Mesendoderm (in vitro differentiated cells): ENCODE results near the gene RXRG.
A peak's percentile ranks its signal among the peaks of the same experiment; 100 is the strongest.

Experiments used
- DNase-seq: peaks from one replicate; pipeline ENCODE4 v3.0.0; 2013
- H2AK5ac ChIP-seq: 2 replicates; pipeline ENCODE4 v1.6.1; 2013; ENCODE audit warnings: low read length, inconsistent platforms
- H2BK120ac ChIP-seq: 2 replicates; pipeline ENCODE4 v1.6.1; 2013; ENCODE audit warnings: low read depth, mild to moderate bottlenecking, low read length, moderate library complexity, mixed read lengths
- H2BK15ac ChIP-seq: replicated peaks from 2 replicates; pipeline ENCODE4 v1.6.1; 2013; ENCODE audit warnings: low read depth, mild to moderate bottlenecking, moderate library complexity
- H2BK5ac ChIP-seq: 2 replicates; pipeline ENCODE4 v1.6.1; 2013; ENCODE audit warnings: low read length, inconsistent platforms
- H3K18ac ChIP-seq: 2 replicates; pipeline ENCODE4 v1.6.1; 2013; ENCODE audit warnings: mild to moderate bottlenecking, low read length, mixed read lengths
- H3K23ac ChIP-seq: one replicate; pipeline ENCODE4 v1.6.1; 2013; ENCODE audit warnings: low read length
- H3K27ac ChIP-seq: 2 replicates; pipeline ENCODE4 v1.5.1; 2013; ENCODE audit warnings: low read depth, mild to moderate bottlenecking, inconsistent platforms, low read length, moderate library complexity
- H3K27me3 ChIP-seq: 2 replicates; pipeline ENCODE4 v1.6.1; 2013; ENCODE audit warnings: low read length, control low read depth, mild to moderate bottlenecking, inconsistent platforms; ENCODE audit not compliant: insufficient read depth, poor library complexity
- H3K36me3 ChIP-seq: 2 replicates; pipeline ENCODE4 v1.6.1; 2013; ENCODE audit warnings: low read length, inconsistent platforms; ENCODE audit not compliant: control insufficient read depth, insufficient read depth
- H3K4ac ChIP-seq: one replicate; pipeline ENCODE4 v1.6.1; 2013; ENCODE audit warnings: low read depth, mild to moderate bottlenecking, low read length, moderate library complexity
- H3K4me1 ChIP-seq: 2 replicates; pipeline ENCODE4 v1.6.1; 2013; ENCODE audit warnings: low read depth, low read length, inconsistent platforms; ENCODE audit not compliant: control insufficient read depth
- H3K4me2 ChIP-seq: 2 replicates; pipeline ENCODE4 v1.6.1; 2013; ENCODE audit warnings: low read length
- H3K4me3 ChIP-seq: 2 replicates; pipeline ENCODE4 v1.5.1; 2013; ENCODE audit warnings: mild to moderate bottlenecking, low read length
- H3K56ac ChIP-seq: one replicate; pipeline ENCODE4 v1.6.1; 2013; ENCODE audit warnings: low read length
- H3K79me1 ChIP-seq: 2 replicates; pipeline ENCODE4 v1.6.1; 2013; ENCODE audit warnings: low read length, inconsistent platforms
- H3K79me2 ChIP-seq: 2 replicates; pipeline ENCODE4 v1.6.1; 2013; ENCODE audit warnings: mild to moderate bottlenecking, low read length; ENCODE audit not compliant: control insufficient read depth, insufficient read depth
- H3K9ac ChIP-seq: 2 replicates; pipeline ENCODE4 v1.6.1; 2013; ENCODE audit warnings: low read length, inconsistent platforms
- H4K5ac ChIP-seq: one replicate; pipeline ENCODE4 v1.6.1; 2013; ENCODE audit warnings: low read length
- H4K8ac ChIP-seq: one replicate; pipeline ENCODE4 v1.6.1; 2013; ENCODE audit warnings: low read depth, mild to moderate bottlenecking, control low read depth, low read length, moderate library complexity
- WGBS: extraction: QIAGEN DNeasy Blood & Tissue Kit; methylation state at CpG from one replicate; pipeline ENCODE4 v1.1.7; 2013; ENCODE audit warnings: low lambda C conversion rate, missing lambda C conversion rate; ENCODE audit not compliant: insufficient coverage; ENCODE audit errors: extremely low coverage; 5-methylcytosine and 5-hydroxymethylcytosine counted together

RXRG gene

GRCh38 chr1:165439330-165439729, 5.6 kb downstream of the RXRG start:
- no peak overlapping the region for H2AK5ac ChIP-seq
- no peaks in the 10 kb centered on the region for H3K79me1 ChIP-seq
- no peak overlapping the region for H4K8ac ChIP-seq
- H4K5ac ChIP-seq, result no peak overlapping the region
- H2BK15ac ChIP-seq, result no peak overlapping the region
- H3K27me3 ChIP-seq, result no peaks in the 10 kb centered on the region
- WGBS, result no CpG with 5 or more reads among the region's 6 CpGs
- H3K9ac ChIP-seq, result no peak overlapping the region
- peak; percentile 33 for DNase-seq
- H3K56ac ChIP-seq, result peak overlapping the region; percentile 26
- H3K4me2 ChIP-seq, result no peak overlapping the region
- H3K23ac ChIP-seq, result no peak overlapping the region
- H3K4me3 ChIP-seq, result no peak overlapping the region
- H3K27ac ChIP-seq, result no peak overlapping the region
- no peaks in the 10 kb centered on the region for H3K79me2 ChIP-seq
- no peak overlapping the region for H3K18ac ChIP-seq
- no peak overlapping the region for H2BK120ac ChIP-seq
- H3K4ac ChIP-seq, result no peak overlapping the region
- H3K4me1 ChIP-seq, result peaks cover 8% of the 10 kb centered on the region
- H2BK5ac ChIP-seq, result no peak overlapping the region
- H3K36me3 ChIP-seq, result no peaks in the 10 kb centered on the region

GRCh38 chr1:165436994-165437393, 7.9 kb downstream of the RXRG start:
- Histone ChIP-seq H3K27me3 (no peaks in the 10 kb centered on the region), H3K36me3 (no peaks in the 10 kb centered on the region), H3K79me2 (no peaks in the 10 kb centered on the region), H3K18ac (no peak overlapping the region), H3K4me1 (peaks cover 4% of the 10 kb centered on the region), H3K56ac (no peak overlapping the region), H3K4me2 (no peak overlapping the region), H4K8ac (no peak overlapping the region), H3K23ac (no peak overlapping the region), H2BK15ac (no peak overlapping the region), H3K4ac (no peak overlapping the region), H3K79me1 (no peaks in the 10 kb centered on the region), H3K9ac (no peak overlapping the region), H2AK5ac (no peak overlapping the region), H4K5ac (no peak overlapping the region), H3K4me3 (no peak overlapping the region), H2BK5ac (no peak overlapping the region), H2BK120ac (no peak overlapping the region), H3K27ac (no peak overlapping the region)
- no peak for DNase-seq
- no CpG with 5 or more reads among the region's 2 CpGs for WGBS

GRCh38 chr1:165435801-165436200, 9.1 kb downstream of the RXRG start:
- Histone ChIP-seq H3K4me2 (no peak overlapping the region), H3K27me3 (no peaks in the 10 kb centered on the region)
- no CpG with 5 or more reads among the region's 2 CpGs for WGBS

DNA sequence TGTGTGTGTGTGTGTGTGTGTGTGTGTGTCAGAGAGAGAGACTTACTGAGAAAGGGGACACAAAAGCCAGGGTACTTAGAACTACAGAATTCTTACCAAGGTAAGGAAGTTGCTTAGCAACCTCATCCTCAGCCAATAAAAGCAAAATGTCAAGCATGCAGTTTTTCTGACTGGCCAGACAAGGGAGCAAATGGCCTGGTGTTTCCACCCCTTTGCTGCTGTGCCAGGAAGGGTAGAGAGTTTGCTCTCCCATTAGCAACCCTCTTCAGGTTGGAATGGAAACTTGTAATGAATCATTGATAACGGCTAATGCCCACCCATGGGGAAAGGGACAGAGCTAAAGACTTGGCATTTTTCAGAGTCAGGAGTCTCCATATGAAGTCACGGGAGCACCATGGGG, 10.6 kb downstream of the RXRG start:
- peak; percentile 94 for DNase-seq
- H3K79me1 ChIP-seq, result no peaks in the 10 kb centered on the region
- H2BK120ac ChIP-seq, result no peak overlapping the region
- H3K56ac ChIP-seq, result no peak overlapping the region
- H3K36me3 ChIP-seq, result no peaks in the 10 kb centered on the region
- no peak overlapping the region for H3K23ac ChIP-seq
- WGBS, result no CpG with 5 or more reads among the region's 2 CpGs
- no peak overlapping the region for H2BK15ac ChIP-seq
- H3K18ac ChIP-seq, result no peak overlapping the region
- no peaks in the 10 kb centered on the region for H3K27me3 ChIP-seq
- H3K9ac ChIP-seq, result no peak overlapping the region
- no peak overlapping the region for H2AK5ac ChIP-seq
- H3K4me3 ChIP-seq, result no peak overlapping the region
- no peak overlapping the region for H3K4me2 ChIP-seq
- H3K27ac ChIP-seq, result no peak overlapping the region
- peaks cover 1% of the 10 kb centered on the region for H3K4me1 ChIP-seq
- no peak overlapping the region for H4K8ac ChIP-seq
- H2BK5ac ChIP-seq, result no peak overlapping the region
- H3K79me2 ChIP-seq, result no peaks in the 10 kb centered on the region
- H4K5ac ChIP-seq, result no peak overlapping the region
- H3K4ac ChIP-seq, result no peak overlapping the region

More at GRCh38 chr1:165435801-165436200, 9.1 kb downstream of the RXRG start:
- Histone ChIP-seq H2BK5ac (no peak overlapping the region), H3K79me2 (no peaks in the 10 kb centered on the region), H3K9ac (no peak overlapping the region), H4K8ac (no peak overlapping the region), H2AK5ac (peak overlapping the region; percentile 24), H3K27ac (no peak overlapping the region), H3K56ac (no peak overlapping the region), H2BK120ac (no peak overlapping the region), H3K18ac (no peak overlapping the region), H2BK15ac (no peak overlapping the region), H3K4me1 (peaks cover 4% of the 10 kb centered on the region), H4K5ac (no peak overlapping the region), H3K4ac (no peak overlapping the region), H3K23ac (no peak overlapping the region), H3K36me3 (no peaks in the 10 kb centered on the region), H3K79me1 (no peaks in the 10 kb centered on the region), H3K4me3 (no peak overlapping the region)
- no peak for DNase-seq

DNA sequence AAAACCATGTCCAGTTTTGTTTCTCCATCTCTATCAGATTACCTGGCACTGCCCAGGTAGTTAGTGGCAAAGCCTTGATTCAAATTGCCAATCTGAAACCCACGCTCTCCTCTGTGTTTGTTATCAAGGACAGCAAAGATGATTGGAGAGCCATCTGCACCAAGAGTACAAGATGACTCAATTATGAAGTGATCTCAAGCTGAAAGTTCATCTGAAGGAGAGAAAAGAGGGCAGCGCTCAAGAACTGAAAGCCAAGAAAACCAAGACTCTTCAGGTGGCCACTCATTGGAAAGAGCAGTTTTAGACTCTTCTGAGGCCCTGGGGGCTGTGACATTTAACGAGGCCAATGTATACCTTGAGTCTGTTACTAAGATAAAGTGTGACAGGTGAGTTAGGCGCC, 13.8 kb downstream of the RXRG start:
- Histone ChIP-seq H3K9ac (no peak overlapping the region), H3K4me1 (no peaks in the 10 kb centered on the region), H3K79me1 (no peaks in the 10 kb centered on the region), H3K18ac (no peak overlapping the region), H2BK120ac (no peak overlapping the region), H2BK15ac (no peak overlapping the region), H3K79me2 (no peaks in the 10 kb centered on the region), H3K4ac (no peak overlapping the region), H3K36me3 (no peaks in the 10 kb centered on the region), H3K23ac (no peak overlapping the region), H3K56ac (no peak overlapping the region), H2AK5ac (no peak overlapping the region), H4K8ac (no peak overlapping the region), H3K4me2 (no peak overlapping the region), H3K27me3 (no peaks in the 10 kb centered on the region), H4K5ac (no peak overlapping the region), H3K4me3 (no peak overlapping the region), H3K27ac (no peak overlapping the region), H2BK5ac (no peak overlapping the region)
- no peak for DNase-seq
- WGBS, result no CpG with 5 or more reads among the region's 4 CpGs

DNA sequence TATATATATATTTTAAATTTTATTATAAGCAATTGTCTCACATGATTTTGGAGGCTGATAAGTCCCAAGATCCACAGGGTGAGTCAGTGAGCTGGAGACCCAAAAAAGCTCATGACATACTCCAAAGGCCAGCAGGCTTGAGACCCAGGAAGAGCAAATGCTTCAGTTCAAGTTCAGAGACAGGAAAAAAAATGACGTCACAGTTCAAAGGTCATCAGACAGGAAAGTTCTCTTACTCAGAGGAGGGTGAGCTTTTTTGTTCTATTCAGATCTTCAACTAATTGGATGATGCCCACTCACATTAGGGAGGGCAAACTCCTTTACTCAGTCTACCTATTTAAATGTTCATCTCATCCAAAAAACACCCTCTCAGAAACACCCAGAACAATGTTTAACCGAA, 18.2 kb downstream of the RXRG start:
- H3K4me1 ChIP-seq, result no peaks in the 10 kb centered on the region
- no peak overlapping the region for H2BK15ac ChIP-seq
- no peak for DNase-seq
- H3K4me2 ChIP-seq, result no peak overlapping the region
- no peaks in the 10 kb centered on the region for H3K36me3 ChIP-seq
- no peaks in the 10 kb centered on the region for H3K27me3 ChIP-seq
- no peak overlapping the region for H3K18ac ChIP-seq
- H3K9ac ChIP-seq, result no peak overlapping the region
- H2BK5ac ChIP-seq, result no peak overlapping the region
- WGBS, result no CpG with 5 or more reads among the region's 2 CpGs
- H3K56ac ChIP-seq, result no peak overlapping the region
- no peak overlapping the region for H3K23ac ChIP-seq
- H4K8ac ChIP-seq, result no peak overlapping the region
- H3K27ac ChIP-seq, result no peak overlapping the region
- H2AK5ac ChIP-seq, result no peak overlapping the region
- no peaks in the 10 kb centered on the region for H3K79me2 ChIP-seq
- no peak overlapping the region for H4K5ac ChIP-seq
- no peaks in the 10 kb centered on the region for H3K79me1 ChIP-seq
- H2BK120ac ChIP-seq, result no peak overlapping the region
- H3K4ac ChIP-seq, result no peak overlapping the region
- no peak overlapping the region for H3K4me3 ChIP-seq
